H1 (cell line): Measurements from ENCODE around the gene MAP3K1. TPM values are rescaled to one million over a fixed set of nuclear protein-coding genes. Genes with fewer than 3 reads are reported as not detected.

ENCODE experiments used
- CTCF ChIA-PET: fragments of 300-600 bp; sonication (Branson Sonifier 250); formaldehyde crosslinking; loops from one replicate; lab custom pipeline; 2021; ENCODE audit not compliant: partially characterized antibody; lab: Charles Lee
- POLR2A ChIA-PET: fragments of 300-600 bp; sonication (Branson Sonifier 250); formaldehyde crosslinking; loops from one replicate; lab custom pipeline; 2021; ENCODE audit warnings: inconsistent platforms; ENCODE audit not compliant: partially characterized antibody; lab: Charles Lee
- DNase-seq, 2 experiments: peaks; one replicate each; pipeline versions ENCODE4 v3.0.0 to v3.0.0-alpha.2; 2010 to 2022; ENCODE audit warnings: low spot score in 2 of 2, low read depth in 1 of 2, mixed read lengths in 1 of 2
- FAIRE-seq: peaks from 2 replicates; lab custom pipeline; 2011; peaks lifted over from hg19 to GRCh38; lab: Jason Lieb, UNC
- H2AFZ ChIP-seq: 2 replicates; pipeline ENCODE4 v1.8.1; 2012; ENCODE audit warnings: low read length, inconsistent platforms
- H2AK5ac ChIP-seq: 2 replicates; pipeline ENCODE4 v1.6.1; 2013; ENCODE audit warnings: low read depth, low read length
- H2BK120ac ChIP-seq: replicated peaks from 2 replicates; pipeline ENCODE3; 2013; ENCODE audit warnings: low read depth, low read length, inconsistent platforms
- H2BK12ac ChIP-seq: 2 replicates; pipeline ENCODE4 v1.6.1; 2013; ENCODE audit warnings: low read depth, low read length
- H2BK15ac ChIP-seq: 2 replicates; pipeline ENCODE4 v1.6.1; 2013; ENCODE audit warnings: low read length
- H2BK20ac ChIP-seq: 2 replicates; pipeline ENCODE4 v1.6.1; 2013; ENCODE audit warnings: low read length
- H2BK5ac ChIP-seq: 2 replicates; pipeline ENCODE4 v1.6.1; 2013; ENCODE audit warnings: low read depth, low read length
- H3K14ac ChIP-seq: 2 replicates; pipeline ENCODE4 v1.6.1; 2013; ENCODE audit warnings: inconsistent platforms; ENCODE audit not compliant: insufficient read length
- H3K18ac ChIP-seq: 2 replicates; pipeline ENCODE4 v1.6.1; 2013; ENCODE audit warnings: low read length; ENCODE audit errors: extremely low read depth
- H3K23ac ChIP-seq: 2 replicates; pipeline ENCODE4 v1.6.1; 2013; ENCODE audit warnings: inconsistent platforms; ENCODE audit not compliant: insufficient read length
- H3K23me2 ChIP-seq: 2 replicates; pipeline ENCODE4 v1.6.1; 2013; ENCODE audit warnings: low read depth, low read length
- H3K27ac ChIP-seq: 2 replicates; pipeline ENCODE4 v1.6.1; 2011; ENCODE audit warnings: low read depth, low read length, inconsistent platforms
- H3K27me3 ChIP-seq, 4 experiments: replicated peaks in 1 of 4; 1 replicate in 1 of 4; 2 replicates in 3 of 4; pipeline versions ENCODE4 v1.6.1 to v1.8.1; 2011 to 2013; ENCODE audit warnings: low read length in 3 of 4, mild to moderate bottlenecking in 3 of 4, inconsistent platforms in 2 of 4, mixed read lengths in 2 of 4, moderate library complexity in 1 of 4; ENCODE audit not compliant: control insufficient read depth in 3 of 4, insufficient read depth in 3 of 4; ENCODE audit errors: extremely low read depth in 1 of 4
- H3K36me3 ChIP-seq, 4 experiments: 2 replicates each; pipeline versions ENCODE4 v1.6.1 to v1.8.1; 2011 to 2013; ENCODE audit warnings: mild to moderate bottlenecking in 4 of 4, low read length in 3 of 4, moderate library complexity in 2 of 4, control low read depth in 1 of 4, inconsistent platforms in 1 of 4; ENCODE audit not compliant: insufficient read depth in 4 of 4, control insufficient read depth in 2 of 4
- H3K4ac ChIP-seq: replicated peaks from 2 replicates; pipeline ENCODE3; 2013; ENCODE audit warnings: low read length, low read depth, mixed read lengths, inconsistent platforms; ENCODE audit not compliant: insufficient read length
- H3K4me1 ChIP-seq, 4 experiments: replicated peaks in 1 of 4; 1 replicate in 1 of 4; 2 replicates in 3 of 4; pipeline versions ENCODE4 v1.6.1 to v1.8.1; 2011 to 2013; ENCODE audit warnings: low read length in 3 of 4, inconsistent platforms in 2 of 4, mixed read lengths in 1 of 4; ENCODE audit not compliant: insufficient read depth in 4 of 4, control insufficient read depth in 3 of 4
- H3K4me2 ChIP-seq, 2 experiments: 2 replicates each; pipeline versions ENCODE4 v1.6.1 to v1.8.1; 2011 to 2013; ENCODE audit warnings: low read depth in 2 of 2, low read length in 2 of 2, control low read depth in 1 of 2, inconsistent platforms in 1 of 2, mild to moderate bottlenecking in 1 of 2; ENCODE audit not compliant: insufficient read depth in 1 of 2
- H3K4me3 ChIP-seq, 4 experiments: fragments of 200-600, 300-600 bp in 1 of 4; sonication (generic), shearing (Covaris generic), sonication (Bioruptor Twin) in 1 of 4; 2 replicates each; pipeline versions ENCODE4 v1.5.1 to v1.8.1; 2011 to 2016; ENCODE audit warnings: low read length in 4 of 4, low read depth in 3 of 4, control low read depth in 2 of 4, inconsistent platforms in 2 of 4, mild to moderate bottlenecking in 2 of 4, mixed read lengths in 1 of 4, moderate library complexity in 1 of 4; ENCODE audit not compliant: insufficient read depth in 2 of 4; ENCODE audit errors: extremely low read depth in 1 of 4
- H3K56ac ChIP-seq: replicated peaks from 2 replicates; pipeline ENCODE3; 2013; ENCODE audit warnings: low read depth, mild to moderate bottlenecking, mixed read lengths, low read length, inconsistent platforms; ENCODE audit not compliant: insufficient read length
- H3K79me1 ChIP-seq: 2 replicates; pipeline ENCODE4 v1.6.1; 2013; ENCODE audit warnings: low read depth, low read length, control low read depth
- H3K79me2 ChIP-seq, 2 experiments: 2 replicates each; pipeline versions ENCODE4 v1.6.1 to v1.8.1; 2012 to 2013; ENCODE audit warnings: low read length in 2 of 2, mild to moderate bottlenecking in 2 of 2, inconsistent platforms in 1 of 2; ENCODE audit not compliant: insufficient read depth in 2 of 2, control insufficient read depth in 1 of 2
- H3K9ac ChIP-seq, 4 experiments: replicated peaks in 1 of 4; 1 replicate in 1 of 4; 2 replicates in 3 of 4; pipeline versions ENCODE4 v1.6.1 to v1.8.1; 2011 to 2013; ENCODE audit warnings: low read depth in 3 of 4, low read length in 3 of 4, control low read depth in 2 of 4, mild to moderate bottlenecking in 2 of 4, moderate library complexity in 2 of 4, inconsistent platforms in 1 of 4; ENCODE audit errors: extremely low read depth in 1 of 4
- H3K9me3 ChIP-seq, 2 experiments: 2 replicates each; pipeline versions ENCODE4 v1.6.1 to v1.8.1; 2012 to 2013; ENCODE audit warnings: mild to moderate bottlenecking in 2 of 2, moderate library complexity in 2 of 2, control low read depth in 1 of 2, inconsistent platforms in 1 of 2, low read depth in 1 of 2, low read length in 1 of 2, mixed read lengths in 1 of 2; ENCODE audit not compliant: insufficient read depth in 2 of 2
- H4K20me1 ChIP-seq, 2 experiments: replicated peaks in 1 of 2; 2 replicates each; pipeline versions ENCODE3 to v1.8.1; 2011 to 2013; ENCODE audit warnings: inconsistent platforms in 2 of 2, low read length in 2 of 2, mild to moderate bottlenecking in 1 of 2; ENCODE audit not compliant: insufficient read depth in 2 of 2, control insufficient read depth in 1 of 2
- H4K5ac ChIP-seq: 2 replicates; pipeline ENCODE4 v1.6.1; 2013; ENCODE audit warnings: low read length, low read depth, mixed read lengths, inconsistent platforms; ENCODE audit not compliant: insufficient read length
- H4K8ac ChIP-seq: 2 replicates; pipeline ENCODE4 v1.8.0; 2013; ENCODE audit warnings: mild to moderate bottlenecking, moderate library complexity, low read length, inconsistent platforms; ENCODE audit not compliant: insufficient read depth; ENCODE audit errors: extremely low read depth
- H4K91ac ChIP-seq: replicated peaks from 2 replicates; pipeline ENCODE3; 2013; ENCODE audit warnings: low read length, mixed read lengths, inconsistent platforms; ENCODE audit not compliant: insufficient read length
- CBX8 ChIP-seq: fragments of 300-800, 300-1000 bp; sonication (generic); IDR thresholded peaks from 2 replicates; pipeline ENCODE4 v1.7.1; 2016; ENCODE audit warnings: low read depth, low read length, borderline replicate concordance
- CEBPB ChIP-seq: IDR thresholded peaks from 2 replicates; pipeline ENCODE4 v1.6.1; 2012; ENCODE audit warnings: low read depth, low read length
- CHD1 ChIP-seq: IDR thresholded peaks from 2 replicates; pipeline ENCODE4 v1.6.1; 2012; ENCODE audit warnings: low read depth, low read length, improper control_type of control experiment
- GABPA ChIP-seq: IDR thresholded peaks from 2 replicates; pipeline ENCODE4 v1.6.1; 2011; ENCODE audit warnings: mild to moderate bottlenecking, low read length, moderate library complexity, borderline replicate concordance; ENCODE audit not compliant: insufficient read depth
- JUN ChIP-seq: IDR thresholded peaks from 2 replicates; pipeline ENCODE4 v1.6.1; 2011; ENCODE audit warnings: low read depth, mild to moderate bottlenecking, improper control_type of control experiment, low read length
- NRF1 ChIP-seq: IDR thresholded peaks from 2 replicates; pipeline ENCODE4 v1.6.1; 2011; ENCODE audit warnings: mild to moderate bottlenecking, low read depth, low read length, improper control_type of control experiment
- RXRA ChIP-seq: IDR thresholded peaks from 2 replicates; pipeline ENCODE4 v1.6.1; 2011; ENCODE audit warnings: low read depth, mild to moderate bottlenecking, low read length, moderate library complexity; ENCODE audit not compliant: insufficient read depth
- SIX5 ChIP-seq: IDR thresholded peaks from 2 replicates; pipeline ENCODE4 v1.6.1; 2011; ENCODE audit warnings: mild to moderate bottlenecking, low read depth, low read length
- SP1 ChIP-seq: IDR thresholded peaks from 2 replicates; pipeline ENCODE4 v1.6.1; 2011; ENCODE audit warnings: low read depth, low read length
- TAF7 ChIP-seq: optimal IDR thresholded peaks from 2 replicates; pipeline ENCODE3; 2011; ENCODE audit warnings: low read depth, mild to moderate bottlenecking, inconsistent platforms, low read length, moderate library complexity, borderline replicate concordance
- YY1 ChIP-seq: IDR thresholded peaks from 2 replicates; pipeline ENCODE4 v1.6.1; 2011; ENCODE audit warnings: low read depth, mild to moderate bottlenecking, low read length
- WGBS, 2 experiments: shearing (Covaris generic) in 1 of 2; methylation state at CpG; one replicate each; pipeline versions ENCODE4 v1.1.6 to v1.1.7; 2013 to 2015; ENCODE audit warnings: low lambda C conversion rate in 2 of 2, mixed read lengths in 2 of 2, inconsistent platforms in 1 of 2, low coverage in 1 of 2, missing lambda C conversion rate in 1 of 2; ENCODE audit not compliant: insufficient replicate concordance in 2 of 2, insufficient coverage in 1 of 2, insufficient read length in 1 of 2; ENCODE audit errors: extremely low coverage in 1 of 2, missing lambda C conversion rate in 1 of 2; 5-methylcytosine and 5-hydroxymethylcytosine counted together
- polyA plus RNA-seq, 7 experiments: library from polyadenylated mRNA; depleted of rRNA in 3 of 7; stranded (reverse) in 5 of 7; unstranded in 2 of 7; fragments of >200 nt in 5 of 7; fragments of 200-250 nt in 2 of 7; gene quantifications; 1 replicate in 5 of 7; 2 replicates in 1 of 7; 4 replicates in 1 of 7; pipeline versions ENCODE4 v1.2.1 to v1.2.3, GENCODE V29; 2011 to 2013; ENCODE audit warnings: missing spikeins in 2 of 7, mixed read lengths in 2 of 7
- total RNA-seq: library from RNA; stranded (reverse); fragmentation: NEBNext Ultra II Directional; extraction: Animal tissue kit (Norgen Biotek cat#: 25700); gene quantifications from 2 replicates; pipeline ENCODE4 v1.2.1, GENCODE V29; 2021
- TF ChIP-seq, protein P1 (sequence below): IDR thresholded peaks from 2 replicates; pipeline ENCODE4 v1.6.1; 2012; ENCODE audit warnings: inconsistent platforms
- TF ChIP-seq, protein P2 (sequence below): IDR thresholded peaks from 2 replicates; pipeline ENCODE4 v1.6.1; 2012; ENCODE audit warnings: inconsistent platforms

Gene MAP3K1
- total and polyA plus RNA-seq, 2 of the 8 experiments (the other 6 are each of a cell fraction or from before 2014, with no cell fraction given) = 3.9 to 11.8 TPM

DNA sequence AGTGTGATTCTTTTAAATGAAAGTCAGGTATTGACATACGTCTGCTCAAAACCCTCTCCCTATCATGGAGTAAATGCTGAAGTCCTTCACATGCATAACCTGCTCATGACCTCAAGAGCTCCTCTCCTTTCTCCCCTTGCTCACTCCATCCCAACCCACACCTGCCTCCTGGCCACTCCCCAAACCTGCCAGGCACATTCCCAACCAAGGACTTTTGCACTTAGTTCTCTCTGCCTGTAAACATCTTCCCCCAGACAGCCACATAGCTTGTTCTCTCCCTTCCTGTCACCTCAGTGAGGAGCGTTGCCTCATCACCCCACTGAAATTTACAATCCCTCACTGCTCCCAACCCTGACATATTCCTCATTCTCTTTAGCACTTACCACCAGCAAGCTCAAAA is 102.7 kb downstream of the MAP3K1 start:
- no peak overlapping the region for H4K91ac ChIP-seq
- POLR2A ChIA-PET = interaction anchor here (0.7 to 2.5 kb wide), 7 partner anchors 8 to 280 kb away, joined by 3 to 20 read pairs (median 7); partner anchors contain the start of gene SETD9

More for the DNA sequence above, 102.7 kb downstream of the MAP3K1 start:
- DNase-seq (no peak), FAIRE-seq (no peak)
- Histone ChIP-seq H3K36me3 (peaks cover 2 to 35% (median 12%) of the 10 kb centered on the region in 4 experiments; a peak in 7 of 8 replicates), H3K56ac (no peak overlapping the region), H4K8ac (no peak overlapping the region), H3K9me3 (peaks cover 0 to 1% of the 10 kb centered on the region in 2 experiments; a peak in 1 of 4 replicates), H3K14ac (no peak overlapping the region), H3K4me2 (no peak overlapping the region), H3K4me3 (no peak overlapping the region), H2BK12ac (no peak overlapping the region), H4K5ac (no peak overlapping the region), H3K9ac (no peak overlapping the region), H3K27me3 (no peaks in the 10 kb centered on the region), H2BK120ac (no peak overlapping the region), H3K4me1 (0 out of 7 replicates have a peak, but pooled peaks cover 0 to 2% (median 0%) of the 10 kb centered on the region in 4 experiments), H3K79me2 (no peaks in the 10 kb centered on the region), H2AK5ac (no peak overlapping the region), H2BK5ac (no peak overlapping the region), H2AFZ (no peak overlapping the region), H3K4ac (no peak overlapping the region), H3K18ac (no peak overlapping the region), H4K20me1 (no peaks in the 10 kb centered on the region), H2BK20ac (no peak overlapping the region), H3K23ac (no peak overlapping the region), H3K27ac (no peak overlapping the region), H2BK15ac (no peak overlapping the region), H3K79me1 (no peaks in the 10 kb centered on the region; the same call in 1 of the 2 replicates), H3K23me2 (no peaks in the 10 kb centered on the region)
- 83% methylated on average over 2 of the region's 2 CpGs; no CpG with 5 or more reads in 1 of the 2 experiments for whole genome bisulfite sequencing, 2 experiments
- no peak for TF ChIP-seq CBX8
- no peak for TF ChIP-seq NRF1
- TF ChIP-seq, protein P1, sequence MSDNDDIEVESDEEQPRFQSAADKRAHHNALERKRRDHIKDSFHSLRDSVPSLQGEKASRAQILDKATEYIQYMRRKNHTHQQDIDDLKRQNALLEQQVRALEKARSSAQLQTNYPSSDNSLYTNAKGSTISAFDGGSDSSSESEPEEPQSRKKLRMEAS = no peak
- no peak for TF ChIP-seq CEBPB
- no peak for TF ChIP-seq YY1
- no peak for TF ChIP-seq RXRA
- no peak for TF ChIP-seq SP1
- TF ChIP-seq, protein P2, sequence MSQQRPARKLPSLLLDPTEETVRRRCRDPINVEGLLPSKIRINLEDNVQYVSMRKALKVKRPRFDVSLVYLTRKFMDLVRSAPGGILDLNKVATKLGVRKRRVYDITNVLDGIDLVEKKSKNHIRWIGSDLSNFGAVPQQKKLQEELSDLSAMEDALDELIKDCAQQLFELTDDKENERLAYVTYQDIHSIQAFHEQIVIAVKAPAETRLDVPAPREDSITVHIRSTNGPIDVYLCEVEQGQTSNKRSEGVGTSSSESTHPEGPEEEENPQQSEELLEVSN = no peak
- no peak for TF ChIP-seq JUN
- no peak for TF ChIP-seq TAF7
- TF ChIP-seq GABPA = no peak
- TF ChIP-seq CHD1 = no peak
- no peak for TF ChIP-seq SIX5
- CTCF ChIA-PET = interaction anchor here (0.6 to 2.2 kb wide), 8 partner anchors 9 to 654 kb away, joined by 3 to 9 read pairs (median 3); partner anchors contain the start of gene SETD9
